GM23338 (cell line): ENCODE results near the gene SDC3. TPM values are rescaled to one million over a fixed set of nuclear protein-coding genes. Genes with fewer than 3 reads are reported as not detected.

Source experiments
- ATAC-seq: fragments of 200-7000 bp; cut with Tn5 transposase; 3 replicates; pipeline ENCODE4 v1.9.1; 2020
- DNase-seq: peaks from one replicate; pipeline ENCODE4 v3.0.0-alpha.2; 2015; ENCODE audit warnings: low spot score
- H2AFZ ChIP-seq: fragments of 200-600 bp; sonication (generic); 2 replicates; pipeline ENCODE4 v1.8.0; 2016; ENCODE audit warnings: antibody characterized with exemption, mild to moderate bottlenecking, moderate library complexity
- H3F3A ChIP-seq: fragments of 200-600 bp; sonication (generic); replicated peaks from 2 replicates; pipeline ENCODE4 v1.8.0; 2017; ENCODE audit warnings: antibody characterized with exemption, mixed run types, low read depth
- H3K27ac ChIP-seq: fragments of 200-600 bp; sonication (generic); 2 replicates; pipeline ENCODE4 v1.6.1; 2016; ENCODE audit warnings: low read depth
- H3K27me3 ChIP-seq: fragments of 200-600 bp; sonication (generic); 2 replicates; pipeline ENCODE4 v1.8.0; 2016; ENCODE audit warnings: mild to moderate bottlenecking, mixed run types, moderate library complexity; ENCODE audit not compliant: insufficient read depth
- H3K36me3 ChIP-seq: fragments of 200-600 bp; sonication (generic); 2 replicates; pipeline ENCODE4 v1.8.0; 2016; ENCODE audit warnings: mild to moderate bottlenecking; ENCODE audit not compliant: insufficient read depth
- H3K4me1 ChIP-seq: fragments of 200-600 bp; sonication (generic); 2 replicates; pipeline ENCODE4 v1.8.0; 2016; ENCODE audit warnings: mild to moderate bottlenecking, moderate library complexity; ENCODE audit not compliant: insufficient read depth
- H3K4me2 ChIP-seq: fragments of 200-600 bp; sonication (generic); 2 replicates; pipeline ENCODE4 v1.7.1; 2017; ENCODE audit warnings: mixed run types
- H3K4me3 ChIP-seq: fragments of 200-600 bp; sonication (generic); 2 replicates; pipeline ENCODE4 v1.6.1; 2016; ENCODE audit warnings: mixed run types
- H3K79me2 ChIP-seq: fragments of 200-600 bp; sonication (generic); replicated peaks from 2 replicates; pipeline ENCODE4 v1.8.0; 2017; ENCODE audit warnings: mild to moderate bottlenecking; ENCODE audit not compliant: insufficient read depth
- H3K9me2 ChIP-seq: fragments of 200-600 bp; sonication (generic); 2 replicates; pipeline ENCODE4 v1.8.0; 2017; ENCODE audit not compliant: insufficient read depth
- H4K20me1 ChIP-seq: fragments of 200-600 bp; sonication (generic); replicated peaks from 2 replicates; pipeline ENCODE4 v1.8.0; 2017; ENCODE audit warnings: mild to moderate bottlenecking; ENCODE audit not compliant: insufficient read depth
- H3K27ac Mint-ChIP-seq: 2 replicates; pipeline ENCODE4 v1.8.0; 2020; ENCODE audit warnings: inconsistent platforms, mild to moderate bottlenecking, moderate library complexity, mixed read lengths
- H3K27me3 Mint-ChIP-seq: 3 replicates; pipeline ENCODE4 v1.8.0; 2022; ENCODE audit warnings: low read depth, mild to moderate bottlenecking, moderate library complexity, mixed read lengths, inconsistent platforms; ENCODE audit not compliant: insufficient read depth, poor library complexity
- H3K36me3 Mint-ChIP-seq: 3 replicates; pipeline ENCODE4 v1.8.0; 2021; ENCODE audit warnings: low read depth, mild to moderate bottlenecking, inconsistent platforms, moderate library complexity, mixed read lengths
- H3K4me1 Mint-ChIP-seq: 3 replicates; pipeline ENCODE4 v1.8.0; 2020; ENCODE audit warnings: mild to moderate bottlenecking, inconsistent platforms, mixed read lengths
- H3K4me3 Mint-ChIP-seq: 3 replicates; pipeline ENCODE4 v1.8.0; 2021; ENCODE audit warnings: moderate library complexity, mild to moderate bottlenecking, inconsistent platforms, mixed read lengths
- H3K9me3 Mint-ChIP-seq: 3 replicates; pipeline ENCODE4 v1.8.0; 2020; ENCODE audit warnings: moderate library complexity, mild to moderate bottlenecking, inconsistent platforms, mixed read lengths
- CREB1 ChIP-seq: fragments of 250-450 bp; sonication (Bioruptor Pico); IDR thresholded peaks from 2 replicates; pipeline ENCODE4 v1.5.0; 2020; ENCODE audit warnings: low read depth, mild to moderate bottlenecking, moderate library complexity
- ETS1 ChIP-seq: IDR thresholded peaks from 2 replicates; pipeline ENCODE4 v1.6.1; 2016; ENCODE audit warnings: antibody characterized with exemption
- EZH2 ChIP-seq: fragments of 200-600 bp; sonication (generic); IDR thresholded peaks from one replicate; pipeline ENCODE4 v1.8.0; 2017; ENCODE audit warnings: antibody characterized with exemption, mild to moderate bottlenecking, low read depth; ENCODE audit not compliant: unreplicated experiment
- EZH2phosphoT487 ChIP-seq: fragments of 200-600 bp; sonication (generic); IDR thresholded peaks from one replicate; pipeline ENCODE4 v1.8.1; 2018; ENCODE audit warnings: antibody characterized with exemption; ENCODE audit not compliant: unreplicated experiment
- JUNB ChIP-seq: IDR thresholded peaks from one replicate; pipeline ENCODE4 v1.6.1; 2016; ENCODE audit warnings: antibody characterized with exemption; ENCODE audit not compliant: unreplicated experiment
- NANOG ChIP-seq: IDR thresholded peaks from 2 replicates; pipeline ENCODE4 v1.6.1; 2016; ENCODE audit warnings: antibody characterized with exemption, borderline replicate concordance
- POLR2AphosphoS5 ChIP-seq: IDR thresholded peaks from 2 replicates; pipeline ENCODE4 v1.6.1; 2016; ENCODE audit warnings: antibody characterized with exemption, low read depth
- STAT1 ChIP-seq: IDR thresholded peaks from one replicate; pipeline ENCODE4 v1.6.1; 2016; ENCODE audit warnings: antibody characterized with exemption; ENCODE audit not compliant: unreplicated experiment
- ZNF114 ChIP-seq: fragments of 250-450 bp; sonication (Bioruptor Pico); IDR thresholded peaks from 2 replicates; pipeline ENCODE4 v1.5.0; 2020; ENCODE audit warnings: mild to moderate bottlenecking, moderate library complexity
- ZNF331 ChIP-seq: fragments of 250-450 bp; sonication (Bioruptor Pico); IDR thresholded peaks from 2 replicates; pipeline ENCODE4 v1.5.0; 2020; ENCODE audit warnings: low read depth, mild to moderate bottlenecking, moderate library complexity
- polyA plus RNA-seq: library from polyadenylated mRNA; unstranded; fragments of >200 nt; fragmentation: Nextera tagmentation; extraction: Ambion mirVana; gene quantifications from 2 replicates; pipeline ENCODE4 v1.2.1, GENCODE V29; 2016
- total RNA-seq: library from RNA; depleted of rRNA; stranded (reverse); fragments of >200 nt; shearing (Covaris generic); gene quantifications from 2 replicates; pipeline ENCODE4 v1.2.3, GENCODE V29; 2014
- TF ChIP-seq, protein P1 (sequence below): fragments of 250-450 bp; sonication (Bioruptor Pico); IDR thresholded peaks from 2 replicates; pipeline ENCODE4 v1.5.0; 2020; ENCODE audit warnings: mild to moderate bottlenecking, moderate library complexity
- TF ChIP-seq, protein P2 (sequence below): IDR thresholded peaks from one replicate; pipeline ENCODE4 v1.6.1; 2018; ENCODE audit warnings: antibody characterized with exemption; ENCODE audit not compliant: unreplicated experiment

Gene SDC3
- total and polyA plus RNA-seq, 2 experiments from 2014 or later = 5.2 to 29.7 TPM

DNA sequence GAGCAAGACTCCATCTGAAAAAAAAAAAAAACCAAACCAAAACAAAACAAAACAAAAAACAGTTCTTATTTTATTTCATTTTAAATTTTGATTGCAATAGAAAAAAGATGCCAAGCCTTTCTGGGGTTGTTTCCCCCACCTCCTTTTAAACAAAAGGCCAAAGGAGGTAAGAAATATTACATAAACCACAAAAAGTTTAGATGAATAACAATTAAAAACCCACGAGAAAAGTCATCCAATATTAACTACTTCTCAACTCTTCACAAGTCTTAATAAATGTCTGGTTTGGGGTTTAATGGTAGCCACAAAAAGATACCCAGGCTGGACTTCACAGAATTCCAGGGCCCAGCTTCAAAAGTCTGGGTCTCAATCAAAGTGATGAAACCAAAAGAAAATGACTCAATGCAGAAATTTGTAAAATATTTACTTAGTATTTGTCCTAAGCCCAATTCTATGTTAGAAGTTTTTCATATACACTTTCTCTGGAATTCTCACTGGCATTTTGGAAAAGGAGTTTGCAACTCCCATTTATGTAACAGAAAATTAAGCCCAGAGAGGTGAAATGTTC, 47.0 kb upstream of the SDC3 start:
- peaks cover 55% of the 10 kb centered on the region for H3K36me3 ChIP-seq
- no peaks in the 10 kb centered on the region for H3K9me2 ChIP-seq
- no peak overlapping the region for H3K4me2 ChIP-seq
- ATAC-seq = no peak
- no peaks in the 10 kb centered on the region for H3F3A ChIP-seq
- H3K4me3 Mint-ChIP-seq = no peak overlapping the region
- H3K4me1 Mint-ChIP-seq = no peaks in the 10 kb centered on the region; the same call in 2 of the 3 replicates
- peaks cover 7% of the 10 kb centered on the region for H3K27me3 Mint-ChIP-seq
- H3K36me3 Mint-ChIP-seq = peaks cover 86% of the 10 kb centered on the region
- H3K4me3 ChIP-seq = no peak overlapping the region
- no peak for DNase-seq
- H3K27ac Mint-ChIP-seq = no peak overlapping the region
- TF ChIP-seq ZNF331 (CRISPR knock-in tag) (no peak), ETS1 (no peak), CREB1 (CRISPR knock-in tag) (no peak), STAT1 (no peak), ZNF114 (CRISPR knock-in tag) (no peak), EZH2 (no peak), POLR2AphosphoS5 (no peak), NANOG (no peak), JUNB (no peak), EZH2phosphoT487 (no peak)
- TF ChIP-seq, protein P1, sequence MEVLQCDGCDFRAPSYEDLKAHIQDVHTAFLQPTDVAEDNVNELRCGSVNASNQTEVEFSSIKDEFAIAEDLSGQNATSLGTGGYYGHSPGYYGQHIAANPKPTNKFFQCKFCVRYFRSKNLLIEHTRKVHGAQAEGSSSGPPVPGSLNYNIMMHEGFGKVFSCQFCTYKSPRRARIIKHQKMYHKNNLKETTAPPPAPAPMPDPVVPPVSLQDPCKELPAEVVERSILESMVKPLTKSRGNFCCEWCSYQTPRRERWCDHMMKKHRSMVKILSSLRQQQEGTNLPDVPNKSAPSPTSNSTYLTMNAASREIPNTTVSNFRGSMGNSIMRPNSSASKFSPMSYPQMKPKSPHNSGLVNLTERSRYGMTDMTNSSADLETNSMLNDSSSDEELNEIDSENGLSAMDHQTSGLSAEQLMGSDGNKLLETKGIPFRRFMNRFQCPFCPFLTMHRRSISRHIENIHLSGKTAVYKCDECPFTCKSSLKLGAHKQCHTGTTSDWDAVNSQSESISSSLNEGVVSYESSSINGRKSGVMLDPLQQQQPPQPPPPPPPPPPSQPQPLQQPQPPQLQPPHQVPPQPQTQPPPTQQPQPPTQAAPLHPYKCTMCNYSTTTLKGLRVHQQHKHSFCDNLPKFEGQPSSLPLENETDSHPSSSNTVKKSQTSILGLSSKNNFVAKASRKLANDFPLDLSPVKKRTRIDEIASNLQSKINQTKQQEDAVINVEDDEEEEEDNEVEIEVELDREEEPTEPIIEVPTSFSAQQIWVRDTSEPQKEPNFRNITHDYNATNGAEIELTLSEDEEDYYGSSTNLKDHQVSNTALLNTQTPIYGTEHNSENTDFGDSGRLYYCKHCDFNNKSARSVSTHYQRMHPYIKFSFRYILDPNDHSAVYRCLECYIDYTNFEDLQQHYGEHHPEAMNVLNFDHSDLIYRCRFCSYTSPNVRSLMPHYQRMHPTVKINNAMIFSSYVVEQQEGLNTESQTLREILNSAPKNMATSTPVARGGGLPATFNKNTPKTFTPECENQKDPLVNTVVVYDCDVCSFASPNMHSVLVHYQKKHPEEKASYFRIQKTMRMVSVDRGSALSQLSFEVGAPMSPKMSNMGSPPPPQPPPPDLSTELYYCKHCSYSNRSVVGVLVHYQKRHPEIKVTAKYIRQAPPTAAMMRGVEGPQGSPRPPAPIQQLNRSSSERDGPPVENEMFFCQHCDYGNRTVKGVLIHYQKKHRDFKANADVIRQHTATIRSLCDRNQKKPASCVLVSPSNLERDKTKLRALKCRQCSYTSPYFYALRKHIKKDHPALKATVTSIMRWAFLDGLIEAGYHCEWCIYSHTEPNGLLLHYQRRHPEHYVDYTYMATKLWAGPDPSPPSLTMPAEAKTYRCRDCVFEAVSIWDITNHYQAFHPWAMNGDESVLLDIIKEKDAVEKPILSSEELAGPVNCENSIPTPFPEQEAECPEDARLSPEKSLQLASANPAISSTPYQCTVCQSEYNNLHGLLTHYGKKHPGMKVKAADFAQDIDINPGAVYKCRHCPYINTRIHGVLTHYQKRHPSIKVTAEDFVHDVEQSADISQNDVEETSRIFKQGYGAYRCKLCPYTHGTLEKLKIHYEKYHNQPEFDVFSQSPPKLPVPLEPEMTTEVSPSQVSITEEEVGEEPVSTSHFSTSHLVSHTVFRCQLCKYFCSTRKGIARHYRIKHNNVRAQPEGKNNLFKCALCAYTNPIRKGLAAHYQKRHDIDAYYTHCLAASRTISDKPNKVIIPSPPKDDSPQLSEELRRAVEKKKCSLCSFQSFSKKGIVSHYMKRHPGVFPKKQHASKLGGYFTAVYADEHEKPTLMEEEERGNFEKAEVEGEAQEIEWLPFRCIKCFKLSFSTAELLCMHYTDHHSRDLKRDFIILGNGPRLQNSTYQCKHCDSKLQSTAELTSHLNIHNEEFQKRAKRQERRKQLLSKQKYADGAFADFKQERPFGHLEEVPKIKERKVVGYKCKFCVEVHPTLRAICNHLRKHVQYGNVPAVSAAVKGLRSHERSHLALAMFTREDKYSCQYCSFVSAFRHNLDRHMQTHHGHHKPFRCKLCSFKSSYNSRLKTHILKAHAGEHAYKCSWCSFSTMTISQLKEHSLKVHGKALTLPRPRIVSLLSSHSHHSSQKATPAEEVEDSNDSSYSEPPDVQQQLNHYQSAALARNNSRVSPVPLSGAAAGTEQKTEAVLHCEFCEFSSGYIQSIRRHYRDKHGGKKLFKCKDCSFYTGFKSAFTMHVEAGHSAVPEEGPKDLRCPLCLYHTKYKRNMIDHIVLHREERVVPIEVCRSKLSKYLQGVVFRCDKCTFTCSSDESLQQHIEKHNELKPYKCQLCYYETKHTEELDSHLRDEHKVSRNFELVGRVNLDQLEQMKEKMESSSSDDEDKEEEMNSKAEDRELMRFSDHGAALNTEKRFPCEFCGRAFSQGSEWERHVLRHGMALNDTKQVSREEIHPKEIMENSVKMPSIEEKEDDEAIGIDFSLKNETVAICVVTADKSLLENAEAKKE (CRISPR knock-in tag) = no peak
- TF ChIP-seq, protein P2, sequence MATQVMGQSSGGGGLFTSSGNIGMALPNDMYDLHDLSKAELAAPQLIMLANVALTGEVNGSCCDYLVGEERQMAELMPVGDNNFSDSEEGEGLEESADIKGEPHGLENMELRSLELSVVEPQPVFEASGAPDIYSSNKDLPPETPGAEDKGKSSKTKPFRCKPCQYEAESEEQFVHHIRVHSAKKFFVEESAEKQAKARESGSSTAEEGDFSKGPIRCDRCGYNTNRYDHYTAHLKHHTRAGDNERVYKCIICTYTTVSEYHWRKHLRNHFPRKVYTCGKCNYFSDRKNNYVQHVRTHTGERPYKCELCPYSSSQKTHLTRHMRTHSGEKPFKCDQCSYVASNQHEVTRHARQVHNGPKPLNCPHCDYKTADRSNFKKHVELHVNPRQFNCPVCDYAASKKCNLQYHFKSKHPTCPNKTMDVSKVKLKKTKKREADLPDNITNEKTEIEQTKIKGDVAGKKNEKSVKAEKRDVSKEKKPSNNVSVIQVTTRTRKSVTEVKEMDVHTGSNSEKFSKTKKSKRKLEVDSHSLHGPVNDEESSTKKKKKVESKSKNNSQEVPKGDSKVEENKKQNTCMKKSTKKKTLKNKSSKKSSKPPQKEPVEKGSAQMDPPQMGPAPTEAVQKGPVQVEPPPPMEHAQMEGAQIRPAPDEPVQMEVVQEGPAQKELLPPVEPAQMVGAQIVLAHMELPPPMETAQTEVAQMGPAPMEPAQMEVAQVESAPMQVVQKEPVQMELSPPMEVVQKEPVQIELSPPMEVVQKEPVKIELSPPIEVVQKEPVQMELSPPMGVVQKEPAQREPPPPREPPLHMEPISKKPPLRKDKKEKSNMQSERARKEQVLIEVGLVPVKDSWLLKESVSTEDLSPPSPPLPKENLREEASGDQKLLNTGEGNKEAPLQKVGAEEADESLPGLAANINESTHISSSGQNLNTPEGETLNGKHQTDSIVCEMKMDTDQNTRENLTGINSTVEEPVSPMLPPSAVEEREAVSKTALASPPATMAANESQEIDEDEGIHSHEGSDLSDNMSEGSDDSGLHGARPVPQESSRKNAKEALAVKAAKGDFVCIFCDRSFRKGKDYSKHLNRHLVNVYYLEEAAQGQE = no peak
- H3K79me2 ChIP-seq = peaks cover 91% of the 10 kb centered on the region
- H3K9me3 Mint-ChIP-seq = no peaks in the 10 kb centered on the region
- no peak overlapping the region for H3K27ac ChIP-seq
- H3K27me3 ChIP-seq = no peaks in the 10 kb centered on the region
- no peak overlapping the region for H2AFZ ChIP-seq
- H3K4me1 ChIP-seq = no peaks in the 10 kb centered on the region
- peaks cover 45% of the 10 kb centered on the region for H4K20me1 ChIP-seq
